HG02571 (cell line): ENCODE data around the gene GSTT2B.
"Not testable (repeated sequence)": the region's sequence is repeated elsewhere in the genome, so short reads cannot be mapped to it uniquely, and the experiment has no call there.

Experiments used
- ATAC-seq: cut with Tn5 transposase; IDR thresholded peaks from one replicate; pipeline ENCODE4 v1.9.1; 2021; ENCODE audit warnings: mild to moderate bottlenecking, moderate library complexity; ENCODE audit not compliant: unreplicated experiment

The GSTT2B gene

GRCh38 chr22:23961084-23961771 is at the start of gene GSTT2B:
Gene GSTT2B (minus strand): TSS chr22:23961195. CDS start chr22:23961131, 64 bp downstream.
- ATAC-seq: not testable (repeated sequence)

GRCh38 chr22:24010018-24010391 is 49.0 kb upstream of the GSTT2B start:
- ATAC-seq: no peak

DNA sequence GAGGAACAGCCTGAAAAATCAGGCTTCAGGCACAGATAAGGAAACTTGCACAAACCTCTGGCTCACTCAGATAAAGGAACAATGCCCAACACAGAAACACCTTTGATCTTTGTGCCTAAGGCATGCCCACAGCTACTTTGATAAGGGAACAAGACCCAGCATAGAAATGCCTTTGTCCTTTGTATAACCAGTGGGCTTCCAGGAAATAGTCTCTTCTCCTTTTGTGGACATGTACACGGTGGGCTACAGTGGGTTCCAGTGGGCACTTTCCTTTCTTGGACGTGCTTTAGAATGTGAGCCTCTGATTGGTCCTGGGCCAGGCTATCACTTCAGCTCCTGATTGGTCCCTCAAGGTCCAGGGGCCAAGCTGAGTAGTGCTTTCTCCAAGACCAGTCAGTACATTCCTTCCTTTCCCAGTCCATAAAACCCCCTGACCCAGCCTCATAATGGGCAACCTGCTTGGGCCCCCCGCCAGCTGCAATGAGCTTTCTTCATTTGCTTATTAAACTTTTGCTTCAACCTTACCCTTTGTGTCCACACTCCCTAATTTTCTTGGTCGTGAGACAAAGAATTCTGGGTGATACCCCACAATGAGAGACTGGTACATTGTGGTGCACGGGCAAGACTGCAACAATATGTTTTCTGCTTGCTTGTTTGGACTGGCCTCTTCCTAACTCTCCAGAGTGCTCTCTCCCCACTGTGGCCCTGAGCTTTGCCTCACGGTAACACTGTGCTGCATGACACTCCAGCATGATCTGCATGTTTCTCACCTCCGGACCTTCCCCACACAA is 48.4 kb upstream of the GSTT2B start:
- no peak for ATAC-seq

DNA sequence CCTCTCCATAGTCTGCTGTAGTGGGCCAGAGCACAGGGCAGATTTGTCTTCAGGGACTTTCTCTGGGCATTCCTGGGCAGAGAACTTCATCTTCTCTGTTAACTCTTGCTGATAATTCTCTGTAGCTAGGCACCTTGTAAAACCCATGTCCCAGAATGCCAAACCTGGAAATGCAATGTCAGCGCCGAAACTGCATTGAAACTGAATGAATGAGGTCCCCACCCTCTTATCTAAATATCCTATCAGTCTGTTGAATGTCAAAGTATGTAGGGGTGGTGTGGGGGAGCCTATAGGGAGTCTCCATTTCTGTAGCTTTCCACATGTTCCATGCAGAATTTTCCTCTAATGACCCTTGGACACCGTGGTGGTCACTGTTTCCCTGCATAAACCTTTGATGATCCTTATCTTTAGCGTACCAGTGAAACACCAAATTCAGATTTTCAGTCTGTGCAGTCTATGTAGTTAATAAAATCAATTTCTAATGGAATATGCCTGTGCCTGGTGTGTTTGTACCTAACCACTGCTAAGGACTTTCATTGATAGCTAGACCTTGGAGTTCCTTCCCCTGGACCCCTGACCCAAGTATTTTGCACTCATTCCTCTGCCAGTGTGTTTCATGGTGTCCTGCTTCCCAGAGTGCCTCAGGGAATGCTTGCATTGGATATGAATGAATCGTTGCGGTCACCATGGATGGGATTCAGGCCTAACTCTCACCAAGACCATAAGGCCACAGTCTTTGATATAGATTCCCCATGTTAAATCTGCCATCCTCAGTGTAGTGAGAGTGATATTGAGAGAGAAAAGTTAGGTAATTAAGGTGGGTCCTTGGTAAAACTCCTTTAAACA is 47.6 kb upstream of the GSTT2B start:
- ATAC-seq: no peak

- no peak for ATAC-seq
Measured at GRCh38 chr22:24008022-24008283, 47.0 kb upstream of the GSTT2B start.

GRCh38 chr22:24007253-24008021 is 46.4 kb upstream of the GSTT2B start:
- ATAC-seq: no peak

DNA sequence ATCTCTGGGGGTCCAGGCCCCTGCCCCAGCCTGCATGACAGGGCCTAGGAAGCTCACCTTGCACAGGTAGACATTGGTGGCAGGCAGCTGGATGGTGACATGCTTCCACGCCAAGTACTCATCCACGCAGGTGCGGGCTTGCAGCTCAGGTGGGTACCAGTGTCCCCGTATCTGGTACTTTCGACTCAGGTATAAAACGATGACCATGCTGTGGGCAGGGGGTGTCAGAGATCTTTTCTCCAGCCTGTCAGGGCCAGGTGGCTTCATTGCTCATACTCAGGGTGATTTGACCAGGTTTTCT is 45.9 kb upstream of the GSTT2B start:
- ATAC-seq: no peak

GRCh38 chr22:24006207-24006913 is 45.4 kb upstream of the GSTT2B start:
- no peak for ATAC-seq

DNA sequence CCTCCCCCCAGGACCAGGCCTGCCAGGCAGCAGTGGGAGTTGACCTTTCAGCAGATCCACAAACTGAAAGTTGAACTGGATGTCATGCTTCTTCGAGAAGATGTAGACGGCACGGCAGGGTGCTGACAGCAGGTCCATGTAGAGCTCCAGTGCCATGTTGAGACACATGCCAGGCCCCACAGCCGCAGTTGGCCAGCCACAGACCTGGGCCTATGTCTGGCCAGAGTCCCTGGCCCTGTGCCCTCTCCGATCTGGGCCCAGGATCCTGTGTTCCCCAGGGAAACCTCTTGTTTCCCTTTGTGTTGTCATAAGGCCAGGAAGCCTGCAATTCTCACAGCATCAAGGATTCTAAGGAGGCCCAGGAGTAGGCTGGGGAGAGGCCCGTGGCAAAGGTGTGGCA is 44.2 kb upstream of the GSTT2B start, which contains the start of gene GSTT4:
Gene GSTT4 (minus strand): TSS at position 253 of the 400 bp plus-strand sequence. CDS start 97 bp downstream, at position 156.
- ATAC-seq: no peak

DNA sequence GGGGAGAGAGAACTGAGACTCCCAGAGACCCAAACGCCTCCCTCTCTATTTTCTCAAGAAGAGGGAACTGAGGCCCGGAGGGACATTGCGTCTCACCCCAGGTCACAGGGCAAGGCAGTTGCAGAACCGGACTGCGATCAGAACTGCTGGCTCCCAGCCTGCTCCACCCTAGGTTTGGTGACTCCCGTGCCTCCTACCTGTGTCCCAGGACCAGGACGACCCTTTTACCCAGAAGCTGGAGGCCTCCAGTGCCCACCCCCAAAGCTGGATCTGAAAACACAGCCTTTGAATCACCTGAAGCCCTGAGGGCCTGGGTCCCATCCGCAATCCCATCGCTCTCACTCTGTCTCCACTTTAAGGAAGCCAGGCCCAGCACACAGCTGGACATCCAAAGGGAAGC is 42.9 kb upstream of the GSTT2B start:
- no peak for ATAC-seq

DNA sequence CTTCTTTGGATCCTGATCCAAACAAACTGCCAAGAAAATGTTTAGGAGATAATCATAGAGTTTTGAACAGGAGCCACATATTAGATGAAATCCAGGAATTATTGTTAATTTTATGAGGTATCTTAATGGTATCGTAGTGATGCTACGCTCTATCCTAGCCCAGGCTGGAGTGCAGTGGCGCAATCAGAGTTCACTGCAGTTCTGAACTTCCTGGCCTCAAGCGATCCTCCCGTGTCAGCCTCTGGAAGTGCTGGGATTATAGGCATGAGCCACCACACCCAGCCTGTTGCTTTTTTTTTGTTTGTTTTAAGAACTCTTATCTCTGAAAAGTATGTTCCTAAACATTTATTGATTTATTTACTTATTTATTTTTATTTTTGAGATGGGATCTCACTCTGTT is 41.9 kb upstream of the GSTT2B start:
- no peak for ATAC-seq

- ATAC-seq: no peak
Measured at GRCh38 chr22:24002272-24002671, 41.3 kb upstream of the GSTT2B start.

- no peak for ATAC-seq
Measured at GRCh38 chr22:24001314-24001713, 40.3 kb upstream of the GSTT2B start.

DNA sequence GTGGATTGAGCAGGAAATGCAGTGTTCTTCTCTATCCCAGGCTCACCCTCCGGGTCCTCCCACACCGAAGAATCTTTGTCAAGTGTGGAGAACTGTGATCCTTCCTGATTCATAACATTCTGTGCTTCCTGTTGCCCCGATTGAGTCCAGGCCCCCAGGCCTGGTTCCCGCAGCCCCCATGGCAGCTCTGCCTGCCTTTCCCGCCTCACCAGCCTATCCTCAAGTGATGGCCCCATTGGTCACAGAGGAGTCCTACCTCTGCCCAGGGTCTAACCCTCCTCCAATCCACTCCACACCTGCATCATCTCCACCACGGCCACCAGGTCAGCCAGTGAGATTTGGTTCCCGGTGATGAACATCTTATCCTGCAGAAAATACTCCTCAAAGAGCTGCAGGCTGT is 38.8 kb upstream of the GSTT2B start:
- ATAC-seq: not testable (repeated sequence)

DNA sequence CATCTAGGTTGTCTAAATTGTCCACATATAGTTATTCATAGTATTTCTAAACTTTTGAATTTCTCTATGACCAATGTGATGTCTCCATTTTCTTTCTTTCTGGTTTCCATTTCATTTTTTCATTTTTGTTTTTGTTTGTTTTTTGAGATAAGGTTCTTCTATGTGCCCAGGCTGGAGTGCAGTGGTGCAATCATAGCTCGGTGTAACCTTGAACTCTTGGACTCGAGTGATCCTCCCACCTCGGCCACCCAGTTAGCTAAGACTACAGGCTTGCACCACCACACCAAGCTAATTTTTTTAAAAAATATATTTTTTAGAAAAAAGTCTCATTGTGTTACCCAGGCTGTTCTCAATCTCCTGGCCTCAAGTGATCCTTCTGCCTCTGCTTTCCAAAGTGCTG is 36.1 kb upstream of the GSTT2B start:
- ATAC-seq: no peak

- not testable (repeated sequence) for ATAC-seq
Measured at GRCh38 chr22:23993581-23994177, 32.7 kb upstream of the GSTT2B start.

DNA sequence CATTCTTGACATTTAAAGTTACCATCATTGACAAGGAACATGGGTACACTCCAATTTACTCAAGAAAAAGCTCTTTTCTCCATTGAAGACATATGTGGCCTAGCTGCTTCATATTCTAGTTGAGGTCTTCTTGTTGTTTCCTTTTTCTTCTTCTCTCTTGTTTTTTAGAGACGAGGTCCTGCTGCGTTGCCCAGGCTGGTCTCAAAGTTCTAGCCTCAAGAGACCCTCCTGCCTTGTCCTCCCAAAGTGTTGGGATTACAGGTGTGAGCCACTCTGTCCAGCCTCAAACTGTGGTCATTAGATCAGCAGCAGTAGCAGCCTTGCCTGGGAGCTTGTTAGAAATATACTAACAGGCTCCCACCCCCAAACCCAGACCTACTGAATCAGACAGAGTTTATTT is 32.1 kb upstream of the GSTT2B start:
- not testable (repeated sequence) for ATAC-seq

GRCh38 chr22:23989583-23990244 is 28.7 kb upstream of the GSTT2B start:
- not testable (repeated sequence) for ATAC-seq

GRCh38 chr22:23986538-23987178 is 25.7 kb upstream of the GSTT2B start:
- not testable (repeated sequence) for ATAC-seq
